GM12878 (cell line): ENCODE results near the gene BRD2. TPM values are rescaled to one million over a fixed set of nuclear protein-coding genes. Genes with fewer than 3 reads are reported as not detected.

ENCODE experiments used
- ATAC-seq: fragments of 200-7000 bp; cut with Tn5 transposase; 3 replicates; pipeline ENCODE4 v1.9.1; 2020; ENCODE audit warnings: mild to moderate bottlenecking, moderate library complexity
- BruUV-seq: library from RNA; stranded (reverse); fragments of 400-500 nt; replicated peaks from 2 replicates; lab custom pipeline; 2021; lab: Mats Ljungman, UMichigan
- CTCF ChIA-PET: fragments of 300-600 bp; sonication (Branson Sonifier 250); formaldehyde crosslinking; extraction: SDS; loops from one replicate; lab custom pipeline; 2021; ENCODE audit warnings: inconsistent platforms; lab: Yijun Ruan, JAX
- POLR2A ChIA-PET: fragments of 350-600 bp; formaldehyde crosslinking; extraction: SDS; loops from one replicate; lab custom pipeline; 2021; ENCODE audit warnings: inconsistent platforms; lab: Charles Lee
- RAD21 ChIA-PET: fragments of 300-600 bp; sonication (Branson Sonifier 250); formaldehyde crosslinking; loops from one replicate; lab custom pipeline; 2023; ENCODE audit warnings: antibody characterized with exemption; ENCODE audit not compliant: unreplicated experiment; lab: Charles Lee
- SMC1A ChIA-PET: fragments of 300-600 bp; sonication (Branson Sonifier 250); formaldehyde crosslinking; loops from one replicate; lab custom pipeline; 2023; ENCODE audit not compliant: unreplicated experiment, uncharacterized antibody; lab: Charles Lee
- DNase-seq: peaks from one replicate; pipeline ENCODE4 v3.0.0-alpha.2; 2011; ENCODE audit warnings: low read depth, low spot score
- FAIRE-seq: peaks from 3 replicates; lab custom pipeline; 2011; peaks lifted over from hg19 to GRCh38; lab: Jason Lieb, UNC
- H2AFZ ChIP-seq: 2 replicates; pipeline ENCODE4 v1.6.0; 2011; ENCODE audit warnings: low read depth, low read length, control low read depth; ENCODE audit not compliant: control insufficient read depth
- H3K27ac ChIP-seq: 2 replicates; pipeline ENCODE4 v1.5.1; 2011; ENCODE audit warnings: control low read depth; ENCODE audit not compliant: control insufficient read depth, insufficient read depth
- H3K27me3 ChIP-seq, 2 experiments: replicated peaks in 1 of 2; 2 replicates each; pipeline versions ENCODE4 v1.6.0 to v1.6.1; 2011; ENCODE audit warnings: low read length in 1 of 2; ENCODE audit not compliant: control insufficient read depth in 2 of 2, insufficient read depth in 2 of 2
- H3K36me3 ChIP-seq, 2 experiments: 2 replicates each; pipeline ENCODE4 v1.5.1; 2011; ENCODE audit warnings: low read length in 1 of 2; ENCODE audit not compliant: control insufficient read depth in 2 of 2, insufficient read depth in 2 of 2
- H3K4me1 ChIP-seq: 2 replicates; pipeline ENCODE4 v1.6.1; 2011; ENCODE audit warnings: mild to moderate bottlenecking, low read length, moderate library complexity, mixed read lengths; ENCODE audit not compliant: control insufficient read depth, insufficient read depth
- H3K4me2 ChIP-seq: 2 replicates; pipeline ENCODE4 v1.6.0; 2011; ENCODE audit warnings: control low read depth; ENCODE audit not compliant: control insufficient read depth, insufficient read depth
- H3K4me3 ChIP-seq: fragments of 200-600 bp; sonication (generic); 2 replicates; pipeline ENCODE4 v1.5.1; 2016
- H3K79me2 ChIP-seq: 2 replicates; pipeline ENCODE4 v1.6.0; 2011; ENCODE audit warnings: low read length; ENCODE audit not compliant: control insufficient read depth, insufficient read depth
- H3K9ac ChIP-seq: 2 replicates; pipeline ENCODE4 v1.8.0; 2011; ENCODE audit warnings: low read length, control low read depth, mixed read lengths; ENCODE audit not compliant: control insufficient read depth, insufficient read depth
- H3K9me3 ChIP-seq: replicated peaks from 3 replicates; pipeline ENCODE4 v1.5.1; 2011; ENCODE audit warnings: mild to moderate bottlenecking, low read length; ENCODE audit not compliant: control insufficient read depth, insufficient read depth
- H4K20me1 ChIP-seq: 2 replicates; pipeline ENCODE4 v1.6.0; 2011; ENCODE audit not compliant: control insufficient read depth, insufficient read depth
- BRCA1 ChIP-seq: IDR thresholded peaks from 2 replicates; pipeline ENCODE4 v1.6.1; 2011; ENCODE audit warnings: low read depth, low read length, improper control_type of control experiment
- HCFC1 ChIP-seq: fragments of 150-350 bp; IDR thresholded peaks from 2 replicates; pipeline ENCODE4 v1.6.1; 2014; ENCODE audit warnings: low read length
- HDAC6 ChIP-seq: fragments of 200-600 bp; sonication (generic); IDR thresholded peaks from one replicate; pipeline ENCODE4 v1.8.0; 2017; ENCODE audit warnings: antibody characterized with exemption; ENCODE audit not compliant: unreplicated experiment
- LARP7 ChIP-seq: fragments of 450-650 bp; IDR thresholded peaks from 2 replicates; pipeline ENCODE4 v1.6.1; 2017; ENCODE audit warnings: mild to moderate bottlenecking
- MTA2 ChIP-seq: fragments of 450-650 bp; IDR thresholded peaks from 2 replicates; pipeline ENCODE4 v1.6.1; 2016; ENCODE audit warnings: low read depth, mild to moderate bottlenecking, moderate library complexity
- PML ChIP-seq: IDR thresholded peaks from 2 replicates; pipeline ENCODE4 v1.6.1; 2012; ENCODE audit warnings: low read length, inconsistent platforms
- SPI1 ChIP-seq: IDR thresholded peaks from 2 replicates; pipeline ENCODE4 v1.6.1; 2011; ENCODE audit warnings: low read depth, mild to moderate bottlenecking, low read length, moderate library complexity, borderline replicate concordance; ENCODE audit not compliant: insufficient read depth
- SREBF1 ChIP-seq: IDR thresholded peaks from 2 replicates; pipeline ENCODE4 v1.6.1; 2012; ENCODE audit warnings: mild to moderate bottlenecking, low read length
- STAT3 ChIP-seq: IDR thresholded peaks from 2 replicates; pipeline ENCODE4 v1.6.1; 2011; ENCODE audit warnings: low read depth, low read length, improper control_type of control experiment
- SUPT20H ChIP-seq: IDR thresholded peaks from 2 replicates; pipeline ENCODE4 v1.6.1; 2011; ENCODE audit warnings: low read depth, mild to moderate bottlenecking, low read length, moderate library complexity, borderline replicate concordance; ENCODE audit not compliant: control insufficient read depth
- TCF7 ChIP-seq: IDR thresholded peaks from 2 replicates; pipeline ENCODE4 v1.6.1; 2014; ENCODE audit warnings: antibody characterized with exemption, borderline replicate concordance
- WGBS: methylation state at CpG from one replicate; pipeline ENCODE4 v1.1.6; 2016; ENCODE audit warnings: low lambda C conversion rate; ENCODE audit not compliant: insufficient replicate concordance, insufficient coverage; ENCODE audit errors: missing lambda C conversion rate; 5-methylcytosine and 5-hydroxymethylcytosine counted together
- in situ Hi-C: fragments of 300-500 bp; cut with MboI; formaldehyde crosslinking; loops from 9 replicates; pipeline ENCODE4 v1.14.3; 2018; ENCODE audit warnings: mixed read lengths
- intact Hi-C: fragments of 100-400 bp; cut with micrococcal nuclease; formaldehyde crosslinking; loops from one replicate; pipeline ENCODE4 v1.14.2; 2022; ENCODE audit not compliant: unreplicated experiment
- polyA plus RNA-seq, 11 experiments: library from polyadenylated mRNA; depleted of rRNA in 4 of 11; unstranded in 6 of 11; stranded (reverse) in 5 of 11; fragments of >200 nt; fragmentation: Nextera tagmentation in 4 of 11; fragmentation: Illumina TruSeq in 1 of 11; extraction: Ambion mirVana in 4 of 11; extraction: Trizol in 1 of 11; gene quantifications; 1 replicate in 1 of 11; 2 replicates in 10 of 11; pipeline versions ENCODE4 v1.2.1 to v1.2.3, GENCODE V29; 2011 to 2016; ENCODE audit warnings: inconsistent platforms in 2 of 11, missing spikeins in 2 of 11, low read depth in 1 of 11
- total RNA-seq, 4 experiments: library from RNA; depleted of rRNA in 3 of 4; stranded (reverse); fragments of >200 nt in 3 of 4; fragmentation: Illumina TruSeq in 1 of 4; extraction: Trizol in 1 of 4; gene quantifications; 2 replicates each; pipeline versions ENCODE4 v1.2.1 to v1.2.3, GENCODE V29; 2013 to 2021
- TF ChIP-seq, protein P1 (sequence below), 3 experiments: IDR thresholded peaks in 2 of 3; conservative IDR thresholded peaks in 1 of 3; 2 replicates each; pipeline ENCODE4 v1.5.1; 2011; ENCODE audit warnings: low read depth in 3 of 3, low read length in 3 of 3, mild to moderate bottlenecking in 3 of 3, control low read depth in 2 of 3, moderate library complexity in 2 of 3, inconsistent platforms in 1 of 3, mixed read lengths in 1 of 3; ENCODE audit not compliant: control insufficient read depth in 2 of 3, insufficient read depth in 1 of 3; ENCODE audit errors: extremely low read depth in 1 of 3
- TF ChIP-seq, protein P2 (sequence below): fragments of 450-650 bp; IDR thresholded peaks from 2 replicates; pipeline ENCODE4 v1.6.1; 2016; ENCODE audit warnings: mild to moderate bottlenecking

The BRD2 gene
- total and polyA plus RNA-seq, 10 of the 15 experiments (the other 5 are each of a cell fraction or from before 2014, with no cell fraction given), result 32.2 to 239 (median 139) TPM

DNA sequence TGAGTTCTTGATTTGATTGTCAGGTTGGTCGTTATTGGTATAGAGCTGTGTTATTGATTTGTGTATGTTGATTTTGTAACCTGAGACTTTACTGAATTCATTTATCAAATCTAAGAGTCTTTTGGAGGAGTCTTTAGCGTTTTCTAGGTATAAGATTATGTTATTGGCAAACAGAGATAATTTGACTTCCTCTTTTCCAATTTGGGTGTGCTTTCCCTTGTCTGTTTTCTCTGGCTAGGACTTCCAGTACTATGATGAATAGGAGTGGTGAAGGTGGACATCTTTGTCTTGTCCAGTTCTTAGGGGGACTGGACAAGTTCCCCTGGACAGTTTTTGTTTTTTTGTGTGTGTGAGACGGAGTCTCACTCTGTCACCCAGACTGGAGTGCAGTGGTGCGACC is 23.6 kb downstream of the BRD2 start:
- Histone ChIP-seq H3K4me3 (no peak overlapping the region), H3K27me3 (no peaks in the 10 kb centered on the region), H3K9me3 (no peaks in the 10 kb centered on the region), H3K36me3 (no peaks in the 10 kb centered on the region), H3K4me1 (peaks cover 7% of the 10 kb centered on the region; the same call in 1 of the 2 replicates), H3K27ac (no peak overlapping the region), H3K79me2 (no peaks in the 10 kb centered on the region), H3K4me2 (no peak overlapping the region), H3K9ac (no peak overlapping the region), H2AFZ (no peak overlapping the region)
- RAD21 ChIA-PET, result interaction anchor here (0.7 to 1.0 kb wide), 2 partner anchors 58 to 98 kb away, joined by 4 read pairs; no protein-coding TSS in a partner anchor
- no TSS peak for BruUV-seq
- FAIRE-seq (no peak), DNase-seq (no peak), ATAC-seq (no peak)
- intact Hi-C loops, result no loop called here
- POLR2A ChIA-PET, result interaction anchor here (0.6 kb wide), 2 partner anchors 14 to 270 kb away, joined by 3 to 8 read pairs; no protein-coding TSS in a partner anchor
- in situ Hi-C loops, result no loop called here
- WGBS, result 13% methylated on average over 4 of the region's 4 CpGs
- SMC1A ChIA-PET, result interaction anchor here (0.6 to 1.1 kb wide), 5 partner anchors 9 to 122 kb away, joined by 3 to 5 read pairs (median 3); no protein-coding TSS in a partner anchor
- CTCF ChIA-PET, result interaction anchor here (0.6 to 1.0 kb wide), 3 partner anchors 79 to 256 kb away, joined by 3 to 4 read pairs (median 3); no protein-coding TSS in a partner anchor
- TF ChIP-seq STAT3, result no peak
- peak; percentile 4; the same call in 1 of the 2 replicates for TF ChIP-seq SPI1
- no peak for TF ChIP-seq BRCA1
- TF ChIP-seq, all 136 proteins: peak for 1
- no peaks in the 10 kb centered on the region for H4K20me1 ChIP-seq

GRCh38 chr6:32993363-32993973 is 25.1 kb downstream of the BRD2 start:
- no peak overlapping the region for H3K4me3 ChIP-seq
- SMC1A ChIA-PET, result interaction anchor here (1.0 to 1.7 kb wide), 4 partner anchors 9 to 107 kb away, joined by 3 to 9 read pairs (median 4); no protein-coding TSS in a partner anchor
- in situ Hi-C loops (no loop called here), intact Hi-C loops (no loop called here)
- TF ChIP-seq HCFC1, result no peak
- TF ChIP-seq, protein P1, sequence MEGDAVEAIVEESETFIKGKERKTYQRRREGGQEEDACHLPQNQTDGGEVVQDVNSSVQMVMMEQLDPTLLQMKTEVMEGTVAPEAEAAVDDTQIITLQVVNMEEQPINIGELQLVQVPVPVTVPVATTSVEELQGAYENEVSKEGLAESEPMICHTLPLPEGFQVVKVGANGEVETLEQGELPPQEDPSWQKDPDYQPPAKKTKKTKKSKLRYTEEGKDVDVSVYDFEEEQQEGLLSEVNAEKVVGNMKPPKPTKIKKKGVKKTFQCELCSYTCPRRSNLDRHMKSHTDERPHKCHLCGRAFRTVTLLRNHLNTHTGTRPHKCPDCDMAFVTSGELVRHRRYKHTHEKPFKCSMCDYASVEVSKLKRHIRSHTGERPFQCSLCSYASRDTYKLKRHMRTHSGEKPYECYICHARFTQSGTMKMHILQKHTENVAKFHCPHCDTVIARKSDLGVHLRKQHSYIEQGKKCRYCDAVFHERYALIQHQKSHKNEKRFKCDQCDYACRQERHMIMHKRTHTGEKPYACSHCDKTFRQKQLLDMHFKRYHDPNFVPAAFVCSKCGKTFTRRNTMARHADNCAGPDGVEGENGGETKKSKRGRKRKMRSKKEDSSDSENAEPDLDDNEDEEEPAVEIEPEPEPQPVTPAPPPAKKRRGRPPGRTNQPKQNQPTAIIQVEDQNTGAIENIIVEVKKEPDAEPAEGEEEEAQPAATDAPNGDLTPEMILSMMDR (IDR thresholded peaks at IDR 0.05 in 2 of 3, conservative IDR thresholded peaks at IDR 0.05 in 1 of 3; ENCODE audit: control insufficient read depth in 2 of 3, extremely low read depth in 1 of 3, insufficient read depth in 1 of 3, low read depth in 3 of 3, low read length in 3 of 3), result no peak
- no peak for TF ChIP-seq SUPT20H
- TF ChIP-seq MTA2, result no peak
- TF ChIP-seq LARP7, result no peak
- TF ChIP-seq TCF7, result no peak
- no peak for TF ChIP-seq PML
- TF ChIP-seq, protein P2, sequence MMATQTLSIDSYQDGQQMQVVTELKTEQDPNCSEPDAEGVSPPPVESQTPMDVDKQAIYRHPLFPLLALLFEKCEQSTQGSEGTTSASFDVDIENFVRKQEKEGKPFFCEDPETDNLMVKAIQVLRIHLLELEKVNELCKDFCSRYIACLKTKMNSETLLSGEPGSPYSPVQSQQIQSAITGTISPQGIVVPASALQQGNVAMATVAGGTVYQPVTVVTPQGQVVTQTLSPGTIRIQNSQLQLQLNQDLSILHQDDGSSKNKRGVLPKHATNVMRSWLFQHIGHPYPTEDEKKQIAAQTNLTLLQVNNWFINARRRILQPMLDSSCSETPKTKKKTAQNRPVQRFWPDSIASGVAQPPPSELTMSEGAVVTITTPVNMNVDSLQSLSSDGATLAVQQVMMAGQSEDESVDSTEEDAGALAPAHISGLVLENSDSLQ, result no peak
- no peak for TF ChIP-seq SREBF1
- TF ChIP-seq HDAC6, result no peak
- RAD21 ChIA-PET, result interaction anchor here (1.7 kb wide), 1 partner anchor 9 kb away, joined by 7 read pairs; no protein-coding TSS in a partner anchor
- 75% methylated on average over 9 of the region's 9 CpGs for WGBS
- H3K27me3 ChIP-seq, result no peaks in the 10 kb centered on the region
- H2AFZ ChIP-seq, result no peak overlapping the region
- H3K36me3 ChIP-seq, result no peaks in the 10 kb centered on the region
- POLR2A ChIA-PET, result interaction anchor here (0.6 to 0.7 kb wide), 2 partner anchors 67 to 78 kb away, joined by 4 read pairs; no protein-coding TSS in a partner anchor
- H3K27ac ChIP-seq, result no peak overlapping the region
- BruUV-seq, result no TSS peak
- no peak overlapping the region for H3K9ac ChIP-seq
- FAIRE-seq, result no peak
- no peak for ATAC-seq
- H3K9me3 ChIP-seq, result no peaks in the 10 kb centered on the region
- no peaks in the 10 kb centered on the region for H3K4me1 ChIP-seq
- H3K79me2 ChIP-seq, result no peaks in the 10 kb centered on the region
- CTCF ChIA-PET, result interaction anchor here (0.8 to 1.6 kb wide), 4 partner anchors 9 to 60 kb away, joined by 3 to 14 read pairs (median 4); no protein-coding TSS in a partner anchor
- H3K4me2 ChIP-seq, result no peak overlapping the region
- no peak for DNase-seq
- no peaks in the 10 kb centered on the region for H4K20me1 ChIP-seq
